ENCODE measurements around the gene GJB5. TPM values are rescaled to one million over a fixed set of nuclear protein-coding genes. Genes with fewer than 3 reads are reported as not detected.
A peak's percentile ranks its signal among the peaks of the same experiment; 100 is the strongest.

GJB5 gene
- total RNA-seq, 1 experiment from 2014 or later, result not detected

DNA sequence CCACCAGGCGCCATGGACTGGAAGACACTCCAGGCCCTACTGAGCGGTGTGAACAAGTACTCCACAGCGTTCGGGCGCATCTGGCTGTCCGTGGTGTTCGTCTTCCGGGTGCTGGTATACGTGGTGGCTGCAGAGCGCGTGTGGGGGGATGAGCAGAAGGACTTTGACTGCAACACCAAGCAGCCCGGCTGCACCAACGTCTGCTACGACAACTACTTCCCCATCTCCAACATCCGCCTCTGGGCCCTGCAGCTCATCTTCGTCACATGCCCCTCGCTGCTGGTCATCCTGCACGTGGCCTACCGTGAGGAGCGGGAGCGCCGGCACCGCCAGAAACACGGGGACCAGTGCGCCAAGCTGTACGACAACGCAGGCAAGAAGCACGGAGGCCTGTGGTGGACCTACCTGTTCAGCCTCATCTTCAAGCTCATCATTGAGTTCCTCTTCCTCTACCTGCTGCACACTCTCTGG lies 29.9 kb downstream of the GJB5 start:
- no peak for DNase-seq (ENCODE audit: low read depth, low spot score)
- in situ Hi-C loops (cut with HindIII; ENCODE audit: low pct_unique_long_range_greater_than_20kb, low sequenced_read_pairs), result no loop called here

DNA sequence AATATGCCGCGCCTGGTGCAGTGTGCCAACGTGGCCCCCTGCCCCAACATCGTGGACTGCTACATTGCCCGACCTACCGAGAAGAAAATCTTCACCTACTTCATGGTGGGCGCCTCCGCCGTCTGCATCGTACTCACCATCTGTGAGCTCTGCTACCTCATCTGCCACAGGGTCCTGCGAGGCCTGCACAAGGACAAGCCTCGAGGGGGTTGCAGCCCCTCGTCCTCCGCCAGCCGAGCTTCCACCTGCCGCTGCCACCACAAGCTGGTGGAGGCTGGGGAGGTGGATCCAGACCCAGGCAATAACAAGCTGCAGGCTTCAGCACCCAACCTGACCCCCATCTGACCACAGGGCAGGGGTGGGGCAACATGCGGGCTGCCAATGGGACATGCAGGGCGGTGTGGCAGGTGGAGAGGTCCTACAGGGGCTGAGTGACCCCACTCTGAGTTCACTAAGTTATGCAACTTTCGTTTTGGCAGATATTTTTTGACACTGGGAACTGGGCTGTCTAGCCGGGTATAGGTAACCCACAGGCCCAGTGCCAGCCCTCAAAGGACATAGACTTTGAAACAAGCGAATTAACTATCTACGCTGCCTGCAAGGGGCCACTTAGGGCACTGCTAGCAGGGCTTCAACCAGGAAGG lies 30.5 kb downstream of the GJB5 start:
- in situ Hi-C loops (cut with HindIII; ENCODE audit: low pct_unique_long_range_greater_than_20kb, low sequenced_read_pairs), result no loop called here
- no peak for DNase-seq (ENCODE audit: low read depth, low spot score)

DNA sequence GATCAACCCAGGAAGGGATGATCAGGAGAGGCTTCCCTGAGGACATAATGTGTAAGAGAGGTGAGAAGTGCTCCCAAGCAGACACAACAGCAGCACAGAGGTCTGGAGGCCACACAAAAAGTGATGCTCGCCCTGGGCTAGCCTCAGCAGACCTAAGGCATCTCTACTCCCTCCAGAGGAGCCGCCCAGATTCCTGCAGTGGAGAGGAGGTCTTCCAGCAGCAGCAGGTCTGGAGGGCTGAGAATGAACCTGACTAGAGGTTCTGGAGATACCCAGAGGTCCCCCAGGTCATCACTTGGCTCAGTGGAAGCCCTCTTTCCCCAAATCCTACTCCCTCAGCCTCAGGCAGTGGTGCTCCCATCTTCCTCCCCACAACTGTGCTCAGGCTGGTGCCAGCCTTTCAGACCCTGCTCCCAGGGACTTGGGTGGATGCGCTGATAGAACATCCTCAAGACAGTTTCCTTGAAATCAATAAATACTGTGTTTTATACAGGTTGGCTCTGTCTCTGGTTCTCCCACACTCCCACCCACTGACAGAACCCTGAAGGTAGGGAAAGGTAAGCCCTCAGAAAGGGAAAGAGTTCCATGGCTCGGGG lies 31.1 kb downstream of the GJB5 start:
- no peak for DNase-seq (ENCODE audit: low read depth, low spot score)
- in situ Hi-C loops (cut with HindIII; ENCODE audit: low pct_unique_long_range_greater_than_20kb, low sequenced_read_pairs), result no loop called here

DNA sequence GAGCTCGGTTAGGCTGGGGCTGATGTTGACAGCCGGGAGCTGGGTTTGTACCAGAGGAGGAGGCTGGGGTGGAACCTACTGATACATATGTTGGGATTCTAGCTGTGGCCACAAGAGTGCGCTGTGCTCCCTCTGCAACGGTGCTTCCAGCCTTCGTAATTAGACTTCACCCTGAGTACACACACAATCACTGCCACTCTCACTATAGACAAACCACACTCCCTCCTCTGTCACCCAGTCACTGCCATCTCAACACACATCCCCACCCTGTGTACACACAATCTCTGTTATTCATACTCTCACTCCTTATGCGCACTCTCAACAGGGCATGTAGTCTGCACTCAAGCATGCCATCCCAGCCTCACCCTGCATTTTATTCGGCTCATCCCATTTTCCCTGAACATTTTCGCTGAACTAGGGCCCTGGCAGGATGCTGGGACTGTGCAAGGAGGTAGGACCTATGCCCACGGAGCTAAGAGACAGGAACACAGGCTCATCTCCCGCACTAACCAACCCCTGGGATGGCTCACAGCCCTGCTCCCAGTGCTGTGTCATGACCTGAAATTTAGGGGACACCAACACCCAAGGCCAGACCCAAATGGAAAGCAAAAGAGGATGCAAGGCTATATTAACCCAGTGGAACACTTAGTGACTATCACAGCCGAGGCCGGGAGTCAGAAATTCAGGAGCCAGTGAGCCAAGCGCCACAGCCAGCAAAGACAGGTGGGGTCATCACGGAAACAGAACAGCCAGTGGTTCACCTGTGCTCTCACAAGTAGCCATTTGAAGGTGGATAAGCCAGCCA lies 31.9 kb downstream of the GJB5 start:
- DNase-seq (ENCODE audit: low read depth, low spot score), result peak; percentile 74
- in situ Hi-C loops (cut with HindIII; ENCODE audit: low pct_unique_long_range_greater_than_20kb, low sequenced_read_pairs), result no loop called here

DNA sequence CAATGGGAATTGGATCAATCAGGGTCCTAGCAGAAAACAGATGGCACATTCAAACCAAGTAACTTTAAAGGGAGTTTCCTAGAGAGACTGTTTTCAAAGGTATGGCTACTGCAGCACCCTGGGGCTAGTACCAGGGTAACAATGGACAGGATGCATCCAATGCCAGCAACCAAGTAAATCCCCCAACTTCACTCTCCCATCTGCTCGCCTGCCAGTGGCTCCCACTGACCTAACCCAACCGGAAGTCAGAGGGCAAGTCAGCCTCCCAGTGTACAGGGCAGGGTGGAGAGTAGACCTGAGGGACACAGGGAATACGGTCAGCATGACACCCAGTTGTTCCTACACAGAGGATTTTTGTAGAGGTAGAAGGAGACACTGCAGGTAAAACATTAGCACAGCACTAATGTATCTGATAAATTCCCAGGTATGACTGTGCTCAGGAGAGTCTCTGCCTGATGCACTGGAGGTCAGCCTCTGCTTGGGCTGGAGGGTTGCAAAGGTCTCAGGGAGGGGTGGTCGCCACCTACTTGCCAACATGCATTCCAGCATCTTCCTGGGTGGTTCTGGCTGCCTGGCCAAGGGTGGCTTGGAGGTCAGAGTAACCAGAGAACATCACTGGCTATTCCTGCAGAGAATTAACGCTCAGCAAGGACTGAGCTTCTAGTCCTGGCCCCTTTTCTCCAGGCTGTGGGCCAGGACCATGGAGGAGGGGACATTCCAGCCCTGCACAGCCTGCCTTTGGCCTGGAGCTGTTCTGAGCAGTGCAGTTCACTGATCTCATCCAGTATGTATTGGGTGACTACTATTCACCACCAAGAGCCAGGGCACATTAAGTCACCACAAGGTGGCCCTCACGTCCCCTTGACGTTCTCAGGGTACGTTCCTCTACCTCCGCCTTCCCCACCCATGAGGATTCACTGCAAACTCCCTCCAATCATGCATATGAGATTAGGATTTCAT lies 32.9 kb downstream of the GJB5 start:
- DNase-seq (ENCODE audit: low read depth, low spot score), result peak; percentile 38
- in situ Hi-C loops (cut with HindIII; ENCODE audit: low pct_unique_long_range_greater_than_20kb, low sequenced_read_pairs), result no loop called here

DNA sequence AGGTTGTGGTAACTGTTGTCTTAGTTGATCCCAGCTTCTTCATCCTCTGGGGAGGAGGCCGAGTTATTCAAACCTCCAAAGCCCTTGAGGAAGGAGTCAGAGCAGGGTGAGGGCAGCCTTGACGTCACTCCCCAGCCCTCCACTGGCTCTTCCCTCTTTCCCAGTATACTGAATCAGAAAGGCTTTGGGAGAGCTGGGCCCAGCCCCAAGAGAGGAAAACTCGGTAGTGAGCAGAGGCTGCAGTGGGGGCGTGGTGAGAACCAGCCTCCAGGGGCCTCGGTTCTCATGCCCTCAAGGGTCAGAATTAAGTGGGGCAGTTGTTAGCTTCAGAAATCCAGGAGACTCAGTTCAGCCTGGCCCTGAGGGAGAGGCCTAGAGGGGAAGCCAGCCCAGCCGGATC lies 36.1 kb downstream of the GJB5 start:
- in situ Hi-C loops (cut with HindIII; ENCODE audit: low pct_unique_long_range_greater_than_20kb, low sequenced_read_pairs), result no loop called here

DNA sequence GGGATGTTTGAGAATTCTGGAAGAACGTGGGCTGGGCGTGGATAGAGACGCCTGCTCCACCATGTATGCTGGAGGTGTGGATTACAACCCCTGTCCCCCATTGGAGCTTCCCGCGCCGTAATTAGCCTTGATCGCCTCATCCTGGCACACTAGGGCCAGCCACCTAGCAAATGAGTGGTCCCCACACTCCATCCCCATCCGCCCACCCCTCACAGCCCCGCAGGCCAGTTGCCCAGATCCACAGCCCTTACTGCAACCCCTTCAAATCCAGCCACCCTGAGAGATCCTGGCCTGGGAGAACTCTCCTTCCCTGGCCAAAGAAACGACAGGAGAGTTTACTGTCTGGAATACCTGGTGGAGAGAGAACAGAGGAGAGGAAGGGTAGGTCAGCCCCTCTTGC lies 37.6 kb downstream of the GJB5 start:
- no peak for DNase-seq (ENCODE audit: low read depth, low spot score)
- in situ Hi-C loops (cut with HindIII; ENCODE audit: low pct_unique_long_range_greater_than_20kb, low sequenced_read_pairs), result no loop called here

More for the DNA sequence above, 36.1 kb downstream of the GJB5 start:
- DNase-seq (ENCODE audit: low read depth, low spot score), result no peak

DNA sequence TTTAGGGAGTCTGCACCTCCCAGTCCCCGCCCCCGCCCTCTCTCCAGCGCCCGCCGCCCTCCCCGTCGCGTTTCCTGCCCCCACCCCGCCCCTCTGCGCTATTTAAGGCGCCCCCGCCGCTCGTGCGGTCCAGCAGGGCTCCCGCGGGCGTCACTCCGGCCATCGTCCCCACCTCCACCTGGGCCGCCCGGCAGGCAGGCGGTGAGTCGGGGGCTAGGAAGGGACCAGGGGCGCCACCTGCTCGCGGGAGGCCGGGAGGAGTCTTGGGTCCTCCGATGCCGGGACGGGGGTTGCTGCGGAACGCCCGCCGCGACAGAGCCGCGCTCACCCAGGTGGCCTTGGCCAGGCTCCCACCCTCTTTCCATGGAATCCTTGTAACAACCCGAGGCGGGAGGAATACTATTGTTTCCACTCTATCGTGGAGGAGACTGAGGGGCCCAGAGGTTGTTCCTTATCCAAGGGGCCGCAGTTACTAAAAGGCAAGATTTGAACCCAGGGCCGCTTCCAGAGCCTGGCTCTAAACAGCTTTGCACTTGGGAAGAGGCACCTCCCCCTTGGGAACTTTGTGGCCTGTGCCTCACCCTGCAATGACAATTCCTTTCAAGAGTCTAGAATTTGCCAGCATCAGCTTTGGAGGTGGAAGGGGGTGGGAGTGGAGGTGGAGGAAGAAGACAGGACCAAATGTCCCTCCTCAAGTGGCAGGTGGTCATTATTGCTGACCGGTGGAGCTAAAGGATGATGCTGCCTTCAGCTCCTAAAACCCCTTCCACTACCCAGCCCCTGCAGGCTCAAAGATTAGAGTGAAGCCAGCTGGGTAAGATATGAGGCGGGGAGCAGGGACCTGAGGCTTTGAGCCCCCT lies 38.3 kb downstream of the GJB5 start, which contains the start of gene GJA4:
TSS of gene GJA4 (plus strand) at position 132 of the 860 bp plus-strand sequence. CDS start 1,215 bp downstream, outside the sequence.
- in situ Hi-C loops (cut with HindIII; ENCODE audit: low pct_unique_long_range_greater_than_20kb, low sequenced_read_pairs), result no loop called here
- no peak for DNase-seq (ENCODE audit: low read depth, low spot score)

DNA sequence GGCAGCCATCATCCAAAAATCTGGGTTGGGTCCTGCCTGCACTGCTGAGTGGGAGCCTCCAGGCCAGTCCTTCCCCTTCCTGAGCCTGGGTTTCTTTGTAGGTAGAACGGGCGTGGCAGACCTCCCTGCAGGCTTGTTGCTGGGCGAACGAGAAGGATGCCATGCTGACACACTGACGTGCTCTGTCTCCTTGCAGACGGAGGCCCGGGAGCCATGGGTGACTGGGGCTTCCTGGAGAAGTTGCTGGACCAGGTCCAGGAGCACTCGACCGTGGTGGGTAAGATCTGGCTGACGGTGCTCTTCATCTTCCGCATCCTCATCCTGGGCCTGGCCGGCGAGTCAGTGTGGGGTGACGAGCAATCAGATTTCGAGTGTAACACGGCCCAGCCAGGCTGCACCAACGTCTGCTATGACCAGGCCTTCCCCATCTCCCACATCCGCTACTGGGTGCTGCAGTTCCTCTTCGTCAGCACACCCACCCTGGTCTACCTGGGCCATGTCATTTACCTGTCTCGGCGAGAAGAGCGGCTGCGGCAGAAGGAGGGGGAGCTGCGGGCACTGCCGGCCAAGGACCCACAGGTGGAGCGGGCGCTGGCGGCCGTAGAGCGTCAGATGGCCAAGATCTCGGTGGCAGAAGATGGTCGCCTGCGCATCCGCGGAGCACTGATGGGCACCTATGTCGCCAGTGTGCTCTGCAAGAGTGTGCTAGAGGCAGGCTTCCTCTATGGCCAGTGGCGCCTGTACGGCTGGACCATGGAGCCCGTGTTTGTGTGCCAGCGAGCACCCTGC lies 39.3 kb downstream of the GJB5 start:
- in situ Hi-C loops (cut with HindIII; ENCODE audit: low pct_unique_long_range_greater_than_20kb, low sequenced_read_pairs), result no loop called here
- no peak for DNase-seq (ENCODE audit: low read depth, low spot score)

DNA sequence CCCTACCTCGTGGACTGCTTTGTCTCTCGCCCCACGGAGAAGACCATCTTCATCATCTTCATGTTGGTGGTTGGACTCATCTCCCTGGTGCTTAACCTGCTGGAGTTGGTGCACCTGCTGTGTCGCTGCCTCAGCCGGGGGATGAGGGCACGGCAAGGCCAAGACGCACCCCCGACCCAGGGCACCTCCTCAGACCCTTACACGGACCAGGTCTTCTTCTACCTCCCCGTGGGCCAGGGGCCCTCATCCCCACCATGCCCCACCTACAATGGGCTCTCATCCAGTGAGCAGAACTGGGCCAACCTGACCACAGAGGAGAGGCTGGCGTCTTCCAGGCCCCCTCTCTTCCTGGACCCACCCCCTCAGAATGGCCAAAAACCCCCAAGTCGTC lies 39.9 kb downstream of the GJB5 start:
- in situ Hi-C loops (cut with HindIII; ENCODE audit: low pct_unique_long_range_greater_than_20kb, low sequenced_read_pairs), result no loop called here
- no peak for DNase-seq (ENCODE audit: low read depth, low spot score)

DNA sequence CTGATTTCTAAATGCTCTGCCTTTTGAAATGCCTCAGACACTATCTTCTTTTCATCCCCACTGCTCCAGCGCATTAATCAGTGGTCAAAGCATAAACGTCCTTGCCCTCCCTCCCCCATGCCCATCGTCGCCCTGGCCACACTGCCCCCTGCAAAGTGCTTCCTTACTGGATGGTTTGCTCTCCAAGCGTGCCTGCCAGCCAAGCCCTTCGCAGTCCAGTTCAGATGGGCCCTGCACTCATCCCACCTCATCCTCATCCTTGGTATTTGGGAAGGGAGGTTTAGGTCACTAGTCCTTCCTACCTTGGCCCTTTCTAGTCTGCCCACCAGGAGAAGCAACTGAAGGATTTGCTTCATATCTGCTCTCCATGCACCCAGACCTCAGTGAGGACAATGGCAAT lies 41.1 kb downstream of the GJB5 start:
- in situ Hi-C loops (cut with HindIII; ENCODE audit: low pct_unique_long_range_greater_than_20kb, low sequenced_read_pairs), result no loop called here
- DNase-seq (ENCODE audit: low read depth, low spot score), result no peak

DNA sequence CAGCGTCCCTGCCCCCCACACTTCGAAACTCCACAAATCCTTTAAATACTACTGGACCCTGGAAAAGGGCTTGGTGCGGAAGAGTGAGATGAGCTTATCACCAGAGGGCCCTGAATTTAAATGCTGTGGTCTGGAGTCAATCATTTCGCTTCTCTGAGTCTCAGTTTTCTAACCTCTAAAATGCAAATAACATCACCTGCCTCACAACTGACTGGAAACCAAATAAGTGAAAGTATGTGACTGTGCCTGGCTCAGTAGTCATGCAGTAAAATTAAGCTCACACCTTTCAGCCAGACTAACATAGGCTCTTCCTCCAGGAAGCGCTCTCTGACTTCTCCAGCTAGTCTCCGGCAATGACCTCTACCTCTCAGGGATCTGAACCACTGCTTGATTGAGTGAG lies 42.1 kb downstream of the GJB5 start:
- in situ Hi-C loops (cut with HindIII; ENCODE audit: low pct_unique_long_range_greater_than_20kb, low sequenced_read_pairs), result no loop called here
- no peak for DNase-seq (ENCODE audit: low read depth, low spot score)

DNA sequence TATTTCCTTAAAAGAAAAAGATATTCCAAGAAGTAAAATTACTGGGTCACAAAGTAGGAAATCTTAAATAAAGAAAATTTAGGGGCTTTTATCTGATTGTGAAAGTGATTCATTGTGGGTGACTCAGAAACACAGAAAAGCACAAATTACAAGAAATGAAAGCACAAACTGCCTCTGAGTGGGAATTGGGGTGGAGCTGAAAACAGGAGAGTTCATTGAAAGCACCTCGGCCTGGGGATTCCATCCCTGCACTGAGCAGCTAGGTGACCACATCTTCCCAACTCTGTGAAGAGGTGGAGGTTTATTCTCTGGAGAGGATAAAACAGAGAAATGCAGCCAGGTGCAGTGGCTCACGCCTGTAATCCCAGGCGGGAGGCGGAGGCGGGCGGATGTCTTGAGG lies 45.4 kb downstream of the GJB5 start:
- DNase-seq (ENCODE audit: low read depth, low spot score), result no peak
- in situ Hi-C loops (cut with HindIII; ENCODE audit: low pct_unique_long_range_greater_than_20kb, low sequenced_read_pairs), result no loop called here

DNA sequence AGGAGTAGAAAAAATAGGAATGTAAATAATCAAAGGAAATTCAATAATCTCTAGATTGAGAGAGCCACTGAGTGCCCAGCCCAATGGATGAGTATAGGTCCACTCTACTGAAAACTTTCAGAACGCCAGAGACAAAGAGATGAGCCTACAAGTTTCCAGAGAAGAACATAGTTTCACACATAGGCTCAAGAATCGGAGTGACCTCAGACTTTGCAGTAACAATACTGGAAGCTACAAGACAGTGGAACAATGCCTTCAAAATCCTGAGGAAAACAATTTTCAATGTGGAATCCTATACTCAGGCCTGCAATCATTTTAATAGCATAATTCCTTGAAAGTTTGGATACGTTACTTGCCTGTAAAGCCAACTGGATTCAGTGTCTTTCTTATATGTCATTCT lies 48.9 kb downstream of the GJB5 start:
- DNase-seq (ENCODE audit: low read depth, low spot score), result no peak
- in situ Hi-C loops (cut with HindIII; ENCODE audit: low pct_unique_long_range_greater_than_20kb, low sequenced_read_pairs), result no loop called here

DNA sequence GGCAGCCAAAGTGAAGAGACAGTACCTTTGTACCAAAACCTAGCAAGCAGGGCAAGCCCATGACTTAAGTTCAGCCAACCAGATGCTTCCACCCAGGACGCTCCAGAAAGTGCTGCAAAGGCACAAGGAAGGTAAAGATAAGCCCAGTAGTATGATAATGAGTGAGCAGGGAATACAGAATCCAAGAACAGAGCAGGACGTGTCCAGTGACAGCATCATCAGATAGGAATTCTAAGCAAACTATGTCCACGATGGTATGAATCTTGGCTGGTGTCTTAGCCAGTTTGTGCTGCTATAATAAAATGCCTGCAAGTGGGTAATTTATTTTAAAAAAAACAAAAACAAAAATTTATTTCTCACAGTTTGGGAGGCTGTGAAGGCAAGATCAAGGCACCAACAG lies 51.5 kb downstream of the GJB5 start:
- in situ Hi-C loops (cut with HindIII; ENCODE audit: low pct_unique_long_range_greater_than_20kb, low sequenced_read_pairs), result no loop called here
- no peak for DNase-seq (ENCODE audit: low read depth, low spot score)

Data from SK-MEL-5 (cell line).